Memory B cell (primary cell): Measurements from ENCODE around the gene C1orf198.

Experiments
- ATAC-seq: fragments of 150-1000 bp; cut with Tn5 transposase; 2 replicates; pipeline ENCODE4 v1.10.0; 2021; ENCODE audit warnings: low read depth, mild to moderate bottlenecking, moderate library complexity
- DNase-seq, 2 donors: peaks; one replicate each; pipeline ENCODE4 v3.0.0; 2022; ENCODE audit warnings: low spot score in 2 of 2
- H3K27ac Mint-ChIP-seq: one replicate; pipeline ENCODE4 v1.8.0; 2022; ENCODE audit warnings: mild to moderate bottlenecking, moderate library complexity, mixed read lengths
- H3K27me3 Mint-ChIP-seq: one replicate; pipeline ENCODE4 v1.8.0; 2022; ENCODE audit warnings: mixed read lengths
- H3K36me3 Mint-ChIP-seq: one replicate; pipeline ENCODE4 v1.8.0; 2022; ENCODE audit warnings: mild to moderate bottlenecking, mixed read lengths
- H3K4me1 Mint-ChIP-seq: one replicate; pipeline ENCODE4 v1.8.0; 2022; ENCODE audit warnings: mixed read lengths
- H3K4me3 Mint-ChIP-seq: one replicate; pipeline ENCODE4 v1.8.0; 2022; ENCODE audit warnings: mild to moderate bottlenecking, moderate library complexity, mixed read lengths
- H3K9me3 Mint-ChIP-seq: one replicate; pipeline ENCODE4 v1.8.0; 2022; ENCODE audit warnings: mixed read lengths

Gene C1orf198

DNA sequence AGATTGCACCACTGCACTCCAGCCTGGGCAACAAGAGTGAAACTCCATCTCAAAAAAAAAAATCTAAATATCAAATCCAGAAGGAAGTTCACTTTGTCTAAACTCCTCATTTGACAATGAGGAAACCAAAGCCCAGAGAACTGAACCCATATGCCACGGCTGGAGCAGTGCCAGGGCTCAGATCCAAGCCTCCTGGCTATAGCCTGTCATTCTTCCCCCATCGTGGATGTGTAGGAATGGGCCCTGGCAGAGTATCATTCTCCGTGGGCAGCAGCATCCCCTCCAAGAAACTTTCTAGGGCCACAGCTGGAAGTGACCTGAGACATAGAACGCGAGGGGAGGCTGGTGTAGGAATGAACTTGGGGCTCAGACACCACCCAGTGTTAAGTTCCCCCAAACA is 73.9 kb downstream of the C1orf198 start:
- H3K4me1 Mint-ChIP-seq: no peaks in the 10 kb centered on the region
- ATAC-seq (no peak), DNase-seq (no peak)
- no peak overlapping the region for H3K4me3 Mint-ChIP-seq
- H3K27ac Mint-ChIP-seq: no peak overlapping the region
- no peaks in the 10 kb centered on the region for H3K9me3 Mint-ChIP-seq
- peaks cover 8% of the 10 kb centered on the region for H3K27me3 Mint-ChIP-seq
- H3K36me3 Mint-ChIP-seq: no peaks in the 10 kb centered on the region

DNA sequence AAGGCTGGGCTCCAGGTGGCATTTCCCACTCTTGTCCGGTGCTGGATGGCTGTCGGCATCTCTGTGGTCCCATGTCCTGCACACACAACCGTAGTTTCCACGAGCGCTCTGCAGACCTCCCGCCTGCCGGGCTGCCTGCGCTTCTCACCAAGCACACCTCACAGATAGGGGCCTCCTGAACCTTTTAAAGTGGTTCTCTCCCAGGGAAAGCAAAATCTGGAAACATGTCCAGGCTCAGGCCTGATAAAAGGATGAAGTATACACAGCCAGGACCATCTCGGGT is 74.9 kb downstream of the C1orf198 start:
- no peak overlapping the region for H3K4me3 Mint-ChIP-seq
- H3K27me3 Mint-ChIP-seq: peaks cover 8% of the 10 kb centered on the region
- H3K27ac Mint-ChIP-seq: no peak overlapping the region
- no peaks in the 10 kb centered on the region for H3K36me3 Mint-ChIP-seq
- no peaks in the 10 kb centered on the region for H3K4me1 Mint-ChIP-seq
- ATAC-seq (no peak), DNase-seq (no peak)
- no peaks in the 10 kb centered on the region for H3K9me3 Mint-ChIP-seq

DNA sequence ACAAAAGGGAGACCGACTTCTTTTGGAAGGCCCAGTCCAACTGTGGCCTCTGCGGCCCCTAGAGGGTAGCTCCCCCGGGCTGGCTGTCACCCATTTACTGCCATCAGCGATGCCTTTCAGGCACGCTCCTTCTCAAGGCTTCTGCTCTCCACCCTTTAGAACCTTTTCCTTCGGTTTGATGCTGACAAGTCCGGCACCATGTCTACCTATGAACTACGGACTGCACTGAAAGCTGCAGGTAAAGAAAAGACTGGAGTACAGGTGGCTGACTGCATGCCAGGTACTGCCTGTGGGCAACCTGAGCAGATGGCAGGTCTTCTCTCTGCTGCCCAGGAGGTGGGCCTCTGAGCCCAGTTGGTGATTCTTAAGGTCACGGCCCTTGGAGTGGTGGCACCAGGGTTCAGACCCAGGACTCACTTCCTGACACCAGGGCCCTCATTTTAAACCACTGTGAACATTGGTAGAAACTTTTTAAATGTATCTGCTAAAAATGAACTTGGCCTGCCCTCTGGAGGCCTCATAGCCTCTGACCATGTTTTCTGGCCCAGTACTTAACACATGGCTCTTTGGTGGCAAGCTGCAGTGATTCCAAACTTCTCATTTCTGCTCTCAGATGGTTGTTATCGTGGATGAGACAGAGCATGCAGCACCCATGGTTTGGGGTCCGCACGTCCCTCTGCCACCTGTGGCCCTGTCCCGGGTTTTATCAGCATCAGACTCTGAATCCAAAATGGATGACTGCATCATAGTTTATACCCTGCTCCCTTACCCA is 75.4 kb downstream of the C1orf198 start:
- no peaks in the 10 kb centered on the region for H3K9me3 Mint-ChIP-seq
- no peak for ATAC-seq
- DNase-seq: no peak
- peaks cover 7% of the 10 kb centered on the region for H3K27me3 Mint-ChIP-seq
- H3K36me3 Mint-ChIP-seq: no peaks in the 10 kb centered on the region
- no peak overlapping the region for H3K4me3 Mint-ChIP-seq
- no peaks in the 10 kb centered on the region for H3K4me1 Mint-ChIP-seq
- H3K27ac Mint-ChIP-seq: no peak overlapping the region

DNA sequence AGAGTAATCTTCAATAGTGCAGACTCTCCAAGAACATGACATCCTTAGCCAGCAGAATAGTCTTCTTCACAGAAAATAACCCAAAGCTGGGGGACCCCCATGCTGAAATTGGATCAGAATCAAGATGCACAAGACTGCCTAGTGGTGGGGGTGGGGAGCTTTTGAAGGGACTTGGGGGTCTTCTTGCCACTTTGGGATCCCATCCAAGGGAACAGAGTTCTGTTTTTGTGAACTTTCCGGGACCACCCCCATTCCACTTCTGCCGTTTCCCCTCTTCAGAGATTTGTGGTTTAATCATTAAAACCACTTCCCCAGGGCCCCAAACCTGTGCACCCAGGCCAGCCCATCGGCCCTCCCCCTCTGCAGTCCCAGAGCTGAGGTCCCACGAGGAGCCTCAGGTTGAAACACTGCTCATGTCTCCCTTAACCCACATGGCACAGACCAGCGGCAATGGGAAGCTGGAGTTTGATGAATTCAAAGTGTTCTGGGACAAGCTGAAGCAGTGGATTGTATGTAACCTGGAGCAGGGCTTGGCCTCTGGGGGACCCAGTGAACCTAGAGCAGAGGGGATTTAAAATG is 76.2 kb downstream of the C1orf198 start:
- Mint-ChIP-seq H3K36me3 (no peaks in the 10 kb centered on the region), H3K4me3 (no peak overlapping the region), H3K4me1 (no peaks in the 10 kb centered on the region), H3K27ac (no peak overlapping the region), H3K27me3 (peaks cover 4% of the 10 kb centered on the region), H3K9me3 (no peaks in the 10 kb centered on the region)
- ATAC-seq: no peak
- DNase-seq: no peak

DNA sequence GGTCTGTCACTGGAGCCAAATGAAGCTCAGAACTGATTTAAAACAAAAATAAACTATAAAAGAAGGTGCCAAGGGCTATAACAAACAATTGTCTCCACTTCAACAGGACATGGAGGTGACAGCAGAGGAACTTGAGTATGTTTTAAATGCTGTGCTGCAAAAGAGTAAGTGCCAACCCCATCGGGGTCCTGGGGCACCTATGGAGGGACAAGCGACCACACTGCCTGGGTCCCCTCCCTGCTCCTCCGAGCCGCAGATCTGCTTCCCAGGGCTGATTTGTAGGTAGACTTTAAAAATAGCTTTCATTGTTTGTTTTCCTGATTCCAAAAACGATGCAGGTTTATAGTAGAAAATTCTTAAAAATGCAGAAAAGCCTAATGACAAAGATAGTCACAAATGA is 78.3 kb downstream of the C1orf198 start:
- Mint-ChIP-seq H3K4me1 (no peaks in the 10 kb centered on the region), H3K9me3 (no peaks in the 10 kb centered on the region), H3K27me3 (peaks cover 3% of the 10 kb centered on the region), H3K36me3 (no peaks in the 10 kb centered on the region), H3K27ac (no peak overlapping the region), H3K4me3 (no peak overlapping the region)
- ATAC-seq (no peak), DNase-seq (no peak)

DNA sequence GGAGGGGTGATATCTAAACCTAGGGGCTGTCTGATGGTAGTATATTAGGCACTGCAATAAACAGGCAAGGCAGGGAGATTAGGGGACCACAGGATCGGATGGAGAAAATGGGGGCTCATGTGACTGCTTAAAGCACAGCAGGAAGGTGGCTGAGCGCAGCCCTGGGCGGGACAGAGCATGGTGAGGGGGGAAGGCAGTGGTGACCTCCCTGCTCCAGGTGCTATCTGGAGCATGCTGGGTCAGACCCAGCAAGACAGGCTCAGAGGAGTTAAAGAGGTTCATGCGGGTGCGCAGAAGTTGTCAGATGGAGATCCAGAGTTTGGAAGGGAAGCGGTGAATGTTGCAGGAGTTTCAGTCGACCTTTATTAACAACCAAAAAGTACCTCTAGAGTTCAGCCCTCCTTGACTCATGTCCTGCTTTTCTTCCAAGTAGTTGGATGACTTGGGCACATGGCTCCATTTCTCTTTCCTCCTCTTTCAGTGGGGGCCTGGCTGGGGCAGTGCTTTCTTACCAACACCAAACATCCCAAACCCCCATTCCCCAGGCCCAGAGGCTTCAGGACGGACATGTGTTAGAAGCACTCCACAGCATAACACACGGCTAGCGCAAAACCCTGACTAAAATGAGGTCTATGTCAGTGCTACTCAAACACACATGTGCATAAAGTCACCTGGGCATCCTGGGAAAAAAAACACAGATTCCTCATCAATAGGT is 79.6 kb downstream of the C1orf198 start:
- ATAC-seq: no peak
- Mint-ChIP-seq H3K4me3 (no peak overlapping the region), H3K4me1 (no peaks in the 10 kb centered on the region), H3K27ac (no peak overlapping the region), H3K27me3 (peaks cover 3% of the 10 kb centered on the region), H3K9me3 (no peaks in the 10 kb centered on the region), H3K36me3 (no peaks in the 10 kb centered on the region)
- DNase-seq: no peak

DNA sequence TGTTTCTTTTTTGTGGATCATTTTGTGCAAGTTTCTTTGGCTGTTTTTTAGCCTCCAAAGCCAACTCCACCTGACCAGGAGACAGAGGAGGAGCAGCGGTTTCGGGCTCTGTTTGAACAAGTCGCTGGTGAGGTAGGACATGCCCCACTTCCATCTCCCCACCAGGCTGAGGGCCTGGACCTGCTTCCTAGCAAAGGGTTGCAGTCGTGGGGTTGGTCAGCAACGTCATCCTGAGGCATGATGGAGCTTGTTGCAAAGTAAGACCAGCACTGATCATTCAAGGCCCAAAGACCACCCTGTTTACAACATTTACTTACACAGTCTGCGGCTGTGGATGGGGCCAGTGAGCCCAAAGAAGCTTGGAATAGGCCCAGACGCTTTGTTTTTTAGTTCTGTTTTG is 80.8 kb downstream of the C1orf198 start:
- no peak for DNase-seq
- ATAC-seq: no peak
- H3K4me1 Mint-ChIP-seq: no peaks in the 10 kb centered on the region
- H3K36me3 Mint-ChIP-seq: no peaks in the 10 kb centered on the region
- peaks cover 3% of the 10 kb centered on the region for H3K27me3 Mint-ChIP-seq
- H3K4me3 Mint-ChIP-seq: no peak overlapping the region
- no peaks in the 10 kb centered on the region for H3K9me3 Mint-ChIP-seq
- no peak overlapping the region for H3K27ac Mint-ChIP-seq
